ENCODE measurements around the gene TFDP1.
A peak's percentile ranks its signal among the peaks of the same experiment; 100 is the strongest.

TFDP1 gene

GRCh38 chr13:113602291-113602988, 17.9 kb downstream of the TFDP1 start:
- Histone ChIP-seq H3K27ac (ENCODE audit: low read depth, low read length) (no peak overlapping the region), H2BK120ac (ENCODE audit: insufficient read depth, low read length, poor library complexity) (no peak overlapping the region), H3K9me3 (ENCODE audit: insufficient read depth, low read depth, low read length) (peaks cover 6% of the 10 kb centered on the region), H3K27me3 (ENCODE audit: insufficient read depth, low read length) (no peaks in the 10 kb centered on the region), H3K79me2 (ENCODE audit: control insufficient read depth, insufficient read depth, low read length, poor library complexity) (peaks cover 19% of the 10 kb centered on the region), H3K4ac (ENCODE audit: low read depth, low read length) (no peak overlapping the region), H4K12ac (ENCODE audit: low read depth, low read length) (no peak overlapping the region), H3K4me2 (ENCODE audit: low read length) (no peak overlapping the region), H4K8ac (ENCODE audit: low read depth, low read length) (no peak overlapping the region), H2BK12ac (ENCODE audit: low read length) (no peak overlapping the region), H3K9ac (ENCODE audit: low read length) (no peak overlapping the region), H3K4me1 (ENCODE audit: control insufficient read depth in 1 of 2, insufficient read depth in 2 of 2, low read length in 2 of 2) (no peaks in the 10 kb centered on the region), H4K91ac (ENCODE audit: low read depth, low read length) (no peak overlapping the region), H3K4me3 (ENCODE audit: low read depth, low read length) (no peak overlapping the region), H3K18ac (ENCODE audit: low read length) (no peak overlapping the region), H2AFZ (ENCODE audit: insufficient read depth, low read length, poor library complexity) (no peak overlapping the region), H3K79me1 (ENCODE audit: low read length) (no peaks in the 10 kb centered on the region), H2AK5ac (ENCODE audit: low read length) (no peak overlapping the region), H3K14ac (ENCODE audit: low read length) (no peak overlapping the region), H2BK5ac (ENCODE audit: low read depth, low read length, poor library complexity) (no peak overlapping the region), H3K36me3 (ENCODE audit: control insufficient read depth in 1 of 2, insufficient read depth in 2 of 2, low read length in 2 of 2) (peaks cover 47 to 55% of the 10 kb centered on the region in 2 experiments), H3K23ac (ENCODE audit: low read length) (no peak overlapping the region)
- no peak for DNase-seq
- WGBS (ENCODE audit: extremely low coverage, insufficient coverage, insufficient read length): no CpG with 5 or more reads among the region's 15 CpGs

DNA sequence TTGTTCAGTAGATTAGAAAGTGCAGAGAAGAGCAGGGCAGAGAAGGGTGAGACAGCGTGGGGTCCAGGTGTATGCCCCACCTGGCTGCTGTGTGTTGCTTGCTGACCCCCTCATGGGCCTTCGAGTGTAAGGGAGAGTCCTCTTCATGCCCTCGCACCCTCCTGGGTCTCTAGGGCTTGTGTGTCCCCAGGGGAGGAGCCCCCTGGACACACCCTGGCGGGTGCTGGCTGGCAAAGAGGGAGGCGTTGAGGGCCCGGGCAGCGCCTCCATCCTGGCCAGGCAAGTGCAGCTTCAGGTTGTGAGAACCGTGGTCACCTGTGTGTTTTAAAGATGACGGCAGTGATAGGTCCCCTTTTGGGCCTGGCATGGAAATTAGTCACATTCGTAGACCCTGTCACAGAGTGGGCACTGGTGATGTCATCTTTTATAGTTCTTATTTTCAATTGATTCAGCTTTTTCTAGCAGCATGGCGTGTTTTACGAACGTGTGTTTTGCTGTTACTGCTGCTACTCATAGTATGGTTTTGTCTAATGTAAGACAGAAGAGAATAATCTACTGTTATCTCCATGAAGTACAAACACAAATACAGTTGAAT, 18.7 kb downstream of the TFDP1 start:
- Histone ChIP-seq H3K79me2 (ENCODE audit: control insufficient read depth, insufficient read depth, low read length, poor library complexity) (peaks cover 19% of the 10 kb centered on the region), H4K8ac (ENCODE audit: low read depth, low read length) (no peak overlapping the region), H2AFZ (ENCODE audit: insufficient read depth, low read length, poor library complexity) (no peak overlapping the region), H2BK12ac (ENCODE audit: low read length) (no peak overlapping the region), H2AK5ac (ENCODE audit: low read length) (no peak overlapping the region), H3K27ac (ENCODE audit: low read depth, low read length) (no peak overlapping the region), H3K27me3 (ENCODE audit: insufficient read depth, low read length) (no peaks in the 10 kb centered on the region), H3K9me3 (ENCODE audit: insufficient read depth, low read depth, low read length) (peaks cover 6% of the 10 kb centered on the region), H3K14ac (ENCODE audit: low read length) (no peak overlapping the region), H3K4me3 (ENCODE audit: low read depth, low read length) (no peak overlapping the region), H3K79me1 (ENCODE audit: low read length) (no peaks in the 10 kb centered on the region), H2BK120ac (ENCODE audit: insufficient read depth, low read length, poor library complexity) (no peak overlapping the region), H3K4ac (ENCODE audit: low read depth, low read length) (no peak overlapping the region), H3K9ac (ENCODE audit: low read length) (no peak overlapping the region), H3K18ac (ENCODE audit: low read length) (no peak overlapping the region), H4K12ac (ENCODE audit: low read depth, low read length) (no peak overlapping the region), H3K36me3 (ENCODE audit: control insufficient read depth in 1 of 2, insufficient read depth in 2 of 2, low read length in 2 of 2) (peaks cover 45 to 52% of the 10 kb centered on the region in 2 experiments), H3K4me1 (ENCODE audit: control insufficient read depth in 1 of 2, insufficient read depth in 2 of 2, low read length in 2 of 2) (no peaks in the 10 kb centered on the region), H3K23ac (ENCODE audit: low read length) (no peak overlapping the region), H4K91ac (ENCODE audit: low read depth, low read length) (no peak overlapping the region), H3K4me2 (ENCODE audit: low read length) (no peak overlapping the region), H2BK5ac (ENCODE audit: low read depth, low read length, poor library complexity) (no peak overlapping the region)
- no CpG with 5 or more reads among the region's 13 CpGs for WGBS (ENCODE audit: extremely low coverage, insufficient coverage, insufficient read length)
- DNase-seq: no peak

DNA sequence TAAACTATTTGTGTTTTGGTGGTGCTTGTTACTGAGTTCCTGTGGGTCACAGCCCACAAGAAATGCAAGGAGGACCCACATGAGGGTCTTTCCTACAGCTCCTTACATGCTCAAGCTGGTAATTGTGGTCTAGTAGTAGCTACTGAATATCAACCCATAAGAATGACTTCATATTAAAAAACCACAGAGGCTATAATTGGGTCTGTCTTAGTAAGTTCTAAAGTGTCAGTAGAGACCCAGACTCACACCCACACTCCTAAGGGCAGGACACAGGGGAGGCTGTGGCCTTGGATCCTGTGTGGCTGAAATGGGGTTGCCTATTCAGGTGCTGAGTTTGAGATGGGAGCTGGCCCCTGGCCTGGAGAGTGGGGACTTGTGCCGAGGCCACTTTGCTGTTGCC, 19.6 kb downstream of the TFDP1 start:
- Histone ChIP-seq H2BK5ac (ENCODE audit: low read depth, low read length, poor library complexity) (no peak overlapping the region), H3K4me1 (ENCODE audit: control insufficient read depth in 1 of 2, insufficient read depth in 2 of 2, low read length in 2 of 2) (no peaks in the 10 kb centered on the region), H3K27ac (ENCODE audit: low read depth, low read length) (no peak overlapping the region), H2AFZ (ENCODE audit: insufficient read depth, low read length, poor library complexity) (no peak overlapping the region), H4K12ac (ENCODE audit: low read depth, low read length) (no peak overlapping the region), H3K9ac (ENCODE audit: low read length) (no peak overlapping the region), H3K79me1 (ENCODE audit: low read length) (no peaks in the 10 kb centered on the region), H3K9me3 (ENCODE audit: insufficient read depth, low read depth, low read length) (peaks cover 6% of the 10 kb centered on the region), H3K14ac (ENCODE audit: low read length) (no peak overlapping the region), H3K4me3 (ENCODE audit: low read depth, low read length) (no peak overlapping the region), H3K4ac (ENCODE audit: low read depth, low read length) (peak overlapping the region; percentile 43), H3K27me3 (ENCODE audit: insufficient read depth, low read length) (no peaks in the 10 kb centered on the region), H3K18ac (ENCODE audit: low read length) (no peak overlapping the region), H2BK120ac (ENCODE audit: insufficient read depth, low read length, poor library complexity) (no peak overlapping the region), H3K4me2 (ENCODE audit: low read length) (peak overlapping the region; percentile 14), H2BK12ac (ENCODE audit: low read length) (no peak overlapping the region), H3K79me2 (ENCODE audit: control insufficient read depth, insufficient read depth, low read length, poor library complexity) (peaks cover 17% of the 10 kb centered on the region), H3K23ac (ENCODE audit: low read length) (no peak overlapping the region), H4K8ac (ENCODE audit: low read depth, low read length) (no peak overlapping the region), H4K91ac (ENCODE audit: low read depth, low read length) (no peak overlapping the region), H3K36me3 (ENCODE audit: control insufficient read depth in 1 of 2, insufficient read depth in 2 of 2, low read length in 2 of 2) (peaks cover 49 to 53% of the 10 kb centered on the region in 2 experiments), H2AK5ac (ENCODE audit: low read length) (no peak overlapping the region)
- no peak for DNase-seq
- no CpG with 5 or more reads among the region's 1 CpG for WGBS (ENCODE audit: extremely low coverage, insufficient coverage, insufficient read length)

DNA sequence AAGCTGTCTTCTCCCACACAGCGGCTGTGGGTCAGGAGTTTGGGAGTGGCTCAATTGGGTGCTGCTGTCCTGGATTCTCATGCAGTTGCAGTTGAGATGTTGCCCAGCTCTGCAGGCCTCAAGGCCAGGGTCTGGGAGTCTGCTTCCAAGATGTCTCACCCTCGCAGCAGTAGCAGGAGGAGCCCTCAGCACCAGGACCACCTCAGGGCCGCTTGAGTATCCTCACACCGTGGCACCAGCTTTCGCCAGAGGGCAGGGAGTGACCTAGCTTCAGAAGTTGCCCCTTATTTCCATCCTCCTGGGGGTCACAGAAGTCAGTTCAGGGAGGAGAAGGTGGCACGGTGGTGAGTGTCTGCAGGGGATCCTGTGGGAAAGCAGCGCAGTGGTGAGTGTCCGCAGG, 20.9 kb downstream of the TFDP1 start:
- H2BK120ac ChIP-seq (ENCODE audit: insufficient read depth, low read length, poor library complexity): no peak overlapping the region
- H3K14ac ChIP-seq (ENCODE audit: low read length): no peak overlapping the region
- H3K27ac ChIP-seq (ENCODE audit: low read depth, low read length): no peak overlapping the region
- no peak overlapping the region for H2AK5ac ChIP-seq (ENCODE audit: low read length)
- no peak overlapping the region for H3K9ac ChIP-seq (ENCODE audit: low read length)
- no peak overlapping the region for H3K4me2 ChIP-seq (ENCODE audit: low read length)
- WGBS (ENCODE audit: extremely low coverage, insufficient coverage, insufficient read length): no CpG with 5 or more reads among the region's 8 CpGs
- no peak overlapping the region for H4K12ac ChIP-seq (ENCODE audit: low read depth, low read length)
- H3K79me1 ChIP-seq (ENCODE audit: low read length): no peaks in the 10 kb centered on the region
- no peak for DNase-seq
- no peak overlapping the region for H3K23ac ChIP-seq (ENCODE audit: low read length)
- no peak overlapping the region for H2BK5ac ChIP-seq (ENCODE audit: low read depth, low read length, poor library complexity)
- H2AFZ ChIP-seq (ENCODE audit: insufficient read depth, low read length, poor library complexity): no peak overlapping the region
- peaks cover 13% of the 10 kb centered on the region for H3K79me2 ChIP-seq (ENCODE audit: control insufficient read depth, insufficient read depth, low read length, poor library complexity)
- H3K18ac ChIP-seq (ENCODE audit: low read length): no peak overlapping the region
- H2BK12ac ChIP-seq (ENCODE audit: low read length): no peak overlapping the region
- no peak overlapping the region for H3K4me3 ChIP-seq (ENCODE audit: low read depth, low read length)
- H4K8ac ChIP-seq (ENCODE audit: low read depth, low read length): no peak overlapping the region
- no peaks in the 10 kb centered on the region for H3K27me3 ChIP-seq (ENCODE audit: insufficient read depth, low read length)
- H3K36me3 ChIP-seq (ENCODE audit: control insufficient read depth in 1 of 2, insufficient read depth in 2 of 2, low read length in 2 of 2): peaks cover 43 to 49% of the 10 kb centered on the region in 2 experiments
- no peaks in the 10 kb centered on the region for H3K9me3 ChIP-seq (ENCODE audit: insufficient read depth, low read depth, low read length)
- H3K4me1 ChIP-seq (ENCODE audit: control insufficient read depth in 1 of 2, insufficient read depth in 2 of 2, low read length in 2 of 2): no peaks in the 10 kb centered on the region
- H3K4ac ChIP-seq (ENCODE audit: low read depth, low read length): peak overlapping the region; percentile 33
- no peak overlapping the region for H4K91ac ChIP-seq (ENCODE audit: low read depth, low read length)

Data from trophoblast cell (in vitro differentiated cells and primary cell).